GM23338 (cell line): ENCODE data around the gene TANGO6. TPM values are rescaled to one million over a fixed set of nuclear protein-coding genes. Genes with fewer than 3 reads are reported as not detected.

ENCODE experiments used
- ATAC-seq: fragments of 200-7000 bp; cut with Tn5 transposase; 3 replicates; pipeline ENCODE4 v1.9.1; 2020
- DNase-seq: peaks from one replicate; pipeline ENCODE4 v3.0.0-alpha.2; 2015; ENCODE audit warnings: low spot score
- H2AFZ ChIP-seq: fragments of 200-600 bp; sonication (generic); 2 replicates; pipeline ENCODE4 v1.8.0; 2016; ENCODE audit warnings: antibody characterized with exemption, mild to moderate bottlenecking, moderate library complexity
- H3F3A ChIP-seq: fragments of 200-600 bp; sonication (generic); replicated peaks from 2 replicates; pipeline ENCODE4 v1.8.0; 2017; ENCODE audit warnings: antibody characterized with exemption, mixed run types, low read depth
- H3K27ac ChIP-seq: fragments of 200-600 bp; sonication (generic); 2 replicates; pipeline ENCODE4 v1.6.1; 2016; ENCODE audit warnings: low read depth
- H3K27me3 ChIP-seq: fragments of 200-600 bp; sonication (generic); 2 replicates; pipeline ENCODE4 v1.8.0; 2016; ENCODE audit warnings: mild to moderate bottlenecking, mixed run types, moderate library complexity; ENCODE audit not compliant: insufficient read depth
- H3K36me3 ChIP-seq: fragments of 200-600 bp; sonication (generic); 2 replicates; pipeline ENCODE4 v1.8.0; 2016; ENCODE audit warnings: mild to moderate bottlenecking; ENCODE audit not compliant: insufficient read depth
- H3K4me1 ChIP-seq: fragments of 200-600 bp; sonication (generic); 2 replicates; pipeline ENCODE4 v1.8.0; 2016; ENCODE audit warnings: mild to moderate bottlenecking, moderate library complexity; ENCODE audit not compliant: insufficient read depth
- H3K4me2 ChIP-seq: fragments of 200-600 bp; sonication (generic); 2 replicates; pipeline ENCODE4 v1.7.1; 2017; ENCODE audit warnings: mixed run types
- H3K4me3 ChIP-seq: fragments of 200-600 bp; sonication (generic); 2 replicates; pipeline ENCODE4 v1.6.1; 2016; ENCODE audit warnings: mixed run types
- H3K79me2 ChIP-seq: fragments of 200-600 bp; sonication (generic); replicated peaks from 2 replicates; pipeline ENCODE4 v1.8.0; 2017; ENCODE audit warnings: mild to moderate bottlenecking; ENCODE audit not compliant: insufficient read depth
- H3K9me2 ChIP-seq: fragments of 200-600 bp; sonication (generic); 2 replicates; pipeline ENCODE4 v1.8.0; 2017; ENCODE audit not compliant: insufficient read depth
- H4K20me1 ChIP-seq: fragments of 200-600 bp; sonication (generic); replicated peaks from 2 replicates; pipeline ENCODE4 v1.8.0; 2017; ENCODE audit warnings: mild to moderate bottlenecking; ENCODE audit not compliant: insufficient read depth
- H3K27ac Mint-ChIP-seq: 2 replicates; pipeline ENCODE4 v1.8.0; 2020; ENCODE audit warnings: inconsistent platforms, mild to moderate bottlenecking, moderate library complexity, mixed read lengths
- H3K27me3 Mint-ChIP-seq: 3 replicates; pipeline ENCODE4 v1.8.0; 2022; ENCODE audit warnings: low read depth, mild to moderate bottlenecking, moderate library complexity, mixed read lengths, inconsistent platforms; ENCODE audit not compliant: insufficient read depth, poor library complexity
- H3K36me3 Mint-ChIP-seq: 3 replicates; pipeline ENCODE4 v1.8.0; 2021; ENCODE audit warnings: low read depth, mild to moderate bottlenecking, inconsistent platforms, moderate library complexity, mixed read lengths
- H3K4me1 Mint-ChIP-seq: 3 replicates; pipeline ENCODE4 v1.8.0; 2020; ENCODE audit warnings: mild to moderate bottlenecking, inconsistent platforms, mixed read lengths
- H3K4me3 Mint-ChIP-seq: 3 replicates; pipeline ENCODE4 v1.8.0; 2021; ENCODE audit warnings: moderate library complexity, mild to moderate bottlenecking, inconsistent platforms, mixed read lengths
- H3K9me3 Mint-ChIP-seq: 3 replicates; pipeline ENCODE4 v1.8.0; 2020; ENCODE audit warnings: moderate library complexity, mild to moderate bottlenecking, inconsistent platforms, mixed read lengths
- EZH2 ChIP-seq: fragments of 200-600 bp; sonication (generic); IDR thresholded peaks from one replicate; pipeline ENCODE4 v1.8.0; 2017; ENCODE audit warnings: antibody characterized with exemption, mild to moderate bottlenecking, low read depth; ENCODE audit not compliant: unreplicated experiment
- EZH2phosphoT487 ChIP-seq: fragments of 200-600 bp; sonication (generic); IDR thresholded peaks from one replicate; pipeline ENCODE4 v1.8.1; 2018; ENCODE audit warnings: antibody characterized with exemption; ENCODE audit not compliant: unreplicated experiment
- NANOG ChIP-seq: IDR thresholded peaks from 2 replicates; pipeline ENCODE4 v1.6.1; 2016; ENCODE audit warnings: antibody characterized with exemption, borderline replicate concordance
- POLR2AphosphoS5 ChIP-seq: IDR thresholded peaks from 2 replicates; pipeline ENCODE4 v1.6.1; 2016; ENCODE audit warnings: antibody characterized with exemption, low read depth
- ZNF114 ChIP-seq: fragments of 250-450 bp; sonication (Bioruptor Pico); IDR thresholded peaks from 2 replicates; pipeline ENCODE4 v1.5.0; 2020; ENCODE audit warnings: mild to moderate bottlenecking, moderate library complexity
- ZNF331 ChIP-seq: fragments of 250-450 bp; sonication (Bioruptor Pico); IDR thresholded peaks from 2 replicates; pipeline ENCODE4 v1.5.0; 2020; ENCODE audit warnings: low read depth, mild to moderate bottlenecking, moderate library complexity
- polyA plus RNA-seq: library from polyadenylated mRNA; unstranded; fragments of >200 nt; fragmentation: Nextera tagmentation; extraction: Ambion mirVana; gene quantifications from 2 replicates; pipeline ENCODE4 v1.2.1, GENCODE V29; 2016
- total RNA-seq: library from RNA; depleted of rRNA; stranded (reverse); fragments of >200 nt; shearing (Covaris generic); gene quantifications from 2 replicates; pipeline ENCODE4 v1.2.3, GENCODE V29; 2014
- TF ChIP-seq, protein P1 (sequence below): fragments of 250-450 bp; sonication (Bioruptor Pico); IDR thresholded peaks from 2 replicates; pipeline ENCODE4 v1.5.0; 2020; ENCODE audit warnings: mild to moderate bottlenecking, moderate library complexity
- TF ChIP-seq, protein P2 (sequence below): IDR thresholded peaks from 2 replicates; pipeline ENCODE4 v1.6.1; 2016; ENCODE audit warnings: antibody characterized with exemption
- TF ChIP-seq, protein P3 (sequence below), 2 experiments: fragments of 200-600 bp in 1 of 2; sonication (generic) in 1 of 2; conservative IDR thresholded peaks; 2 replicates each; pipeline versions ENCODE4 v1.5.1 to v1.6.1; 2016 to 2017; ENCODE audit warnings: antibody characterized with exemption in 2 of 2, low read depth in 2 of 2, mild to moderate bottlenecking in 2 of 2, moderate library complexity in 1 of 2

TANGO6 gene
- total and polyA plus RNA-seq, 2 experiments from 2014 or later, result 7.2 to 23.2 TPM

DNA sequence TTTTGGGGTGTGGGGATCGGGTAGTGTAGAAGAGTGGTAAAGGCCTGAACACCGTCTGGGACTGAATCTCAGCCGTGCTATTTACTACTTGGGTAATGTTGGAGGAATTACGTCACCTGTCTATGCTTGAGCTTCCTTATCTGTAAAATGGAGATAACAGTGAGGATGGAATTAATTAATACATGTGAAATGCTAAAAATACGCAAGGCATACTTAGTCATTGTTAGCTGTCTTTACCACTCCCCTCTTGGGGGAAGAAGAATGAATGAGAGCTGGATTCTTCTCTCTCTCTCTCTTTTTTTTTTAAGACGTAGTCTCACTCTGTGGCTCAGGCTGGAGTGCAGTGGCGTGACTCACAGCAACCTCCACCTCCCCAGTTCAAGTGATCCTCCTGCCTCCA, 41.1 kb upstream of the TANGO6 start:
- Histone ChIP-seq H3K4me2 (no peak overlapping the region), H3K36me3 (peaks cover 9% of the 10 kb centered on the region; the same call in 1 of the 2 replicates), H2AFZ (no peak overlapping the region), H3K4me3 (no peak overlapping the region), H3K79me2 (peaks cover 38% of the 10 kb centered on the region), H3K27ac (no peak overlapping the region), H3K27me3 (no peaks in the 10 kb centered on the region), H3F3A (no peaks in the 10 kb centered on the region), H3K4me1 (peaks cover 30% of the 10 kb centered on the region), H4K20me1 (peaks cover 5% of the 10 kb centered on the region; the same call in 1 of the 2 replicates), H3K9me2 (no peaks in the 10 kb centered on the region)
- no peak for TF ChIP-seq NANOG
- no peak for TF ChIP-seq ZNF331
- no peak for TF ChIP-seq EZH2
- no peak for TF ChIP-seq POLR2AphosphoS5
- no peak for DNase-seq
- ATAC-seq, result no peak
- Mint-ChIP-seq H3K4me3 (no peak overlapping the region), H3K36me3 (peaks cover 47% of the 10 kb centered on the region), H3K9me3 (no peaks in the 10 kb centered on the region), H3K4me1 (peaks cover 37% of the 10 kb centered on the region), H3K27ac (no peak overlapping the region), H3K27me3 (peaks cover 6% of the 10 kb centered on the region)

DNA sequence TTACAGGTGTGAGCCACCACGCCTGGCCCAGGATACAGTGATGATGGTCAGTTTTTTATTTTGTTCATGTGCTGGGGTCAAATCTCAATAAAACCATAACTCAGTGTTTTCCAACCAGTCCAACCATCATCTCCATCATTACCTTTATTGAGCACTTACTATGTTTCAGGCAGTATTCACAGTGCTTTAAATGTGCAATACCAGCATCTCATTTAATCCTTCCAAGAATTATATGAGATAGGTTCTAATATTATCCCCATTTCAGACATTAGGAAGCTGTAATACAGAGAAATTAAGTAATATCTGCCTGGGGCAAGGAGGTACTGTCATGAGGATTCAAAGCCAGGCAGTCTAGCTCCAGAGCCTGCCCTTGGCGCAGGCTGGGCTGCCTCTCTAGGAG, 36.9 kb upstream of the TANGO6 start:
- no peak overlapping the region for H3K4me3 Mint-ChIP-seq
- Histone ChIP-seq H3K27ac (no peak overlapping the region), H3K4me3 (no peak overlapping the region), H3K36me3 (peaks cover 35% of the 10 kb centered on the region), H3K4me1 (peaks cover 11% of the 10 kb centered on the region), H3K4me2 (no peak overlapping the region), H3K79me2 (peaks cover 26% of the 10 kb centered on the region), H2AFZ (no peak overlapping the region), H3F3A (no peaks in the 10 kb centered on the region), H3K27me3 (no peaks in the 10 kb centered on the region), H4K20me1 (peaks cover 9% of the 10 kb centered on the region; the same call in 1 of the 2 replicates), H3K9me2 (no peaks in the 10 kb centered on the region)
- peaks cover 15% of the 10 kb centered on the region for H3K4me1 Mint-ChIP-seq
- no peak for TF ChIP-seq EZH2phosphoT487
- ATAC-seq, result no peak
- no peak overlapping the region for H3K27ac Mint-ChIP-seq
- no peaks in the 10 kb centered on the region for H3K9me3 Mint-ChIP-seq
- peaks cover 81% of the 10 kb centered on the region for H3K36me3 Mint-ChIP-seq
- peaks cover 1% of the 10 kb centered on the region for H3K27me3 Mint-ChIP-seq
- no peak for DNase-seq

DNA sequence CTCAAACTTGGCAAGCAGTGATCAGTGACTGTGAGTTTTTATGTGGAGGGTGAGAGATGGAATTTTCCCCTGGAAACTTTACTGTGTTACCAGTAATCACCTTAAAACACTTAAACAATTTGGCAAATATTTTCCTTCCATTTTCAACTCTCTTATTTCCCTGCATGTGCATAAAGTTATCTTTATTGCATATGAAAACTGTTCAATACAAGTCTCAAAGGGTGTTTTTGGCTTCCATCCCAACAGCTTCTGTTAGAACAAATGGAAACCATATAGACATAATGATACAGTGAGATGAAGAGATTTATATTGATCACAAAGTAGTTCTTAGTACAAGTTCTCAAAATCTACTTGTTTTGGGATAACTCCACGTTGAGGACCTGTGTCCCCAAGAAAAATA, 36.4 kb upstream of the TANGO6 start:
- Mint-ChIP-seq H3K4me3 (no peak overlapping the region), H3K36me3 (peaks cover 81% of the 10 kb centered on the region), H3K9me3 (no peaks in the 10 kb centered on the region), H3K27ac (no peak overlapping the region), H3K4me1 (peaks cover 15% of the 10 kb centered on the region), H3K27me3 (peaks cover 1% of the 10 kb centered on the region)
- DNase-seq (no peak), ATAC-seq (no peak)
- H3K4me3 ChIP-seq, result no peak overlapping the region
- H2AFZ ChIP-seq, result no peak overlapping the region
- peaks cover 11% of the 10 kb centered on the region for H3K4me1 ChIP-seq
- no peaks in the 10 kb centered on the region for H3K9me2 ChIP-seq
- no peaks in the 10 kb centered on the region for H3K27me3 ChIP-seq
- H3F3A ChIP-seq, result peaks cover under 1% of the 10 kb centered on the region; the same call in 1 of the 2 replicates
- H3K27ac ChIP-seq, result no peak overlapping the region; the same call in 1 of the 2 replicates
- peaks cover 36% of the 10 kb centered on the region for H3K36me3 ChIP-seq
- peaks cover 9% of the 10 kb centered on the region; the same call in 1 of the 2 replicates for H4K20me1 ChIP-seq
- peaks cover 26% of the 10 kb centered on the region for H3K79me2 ChIP-seq
- no peak overlapping the region for H3K4me2 ChIP-seq
- TF ChIP-seq, protein P1, sequence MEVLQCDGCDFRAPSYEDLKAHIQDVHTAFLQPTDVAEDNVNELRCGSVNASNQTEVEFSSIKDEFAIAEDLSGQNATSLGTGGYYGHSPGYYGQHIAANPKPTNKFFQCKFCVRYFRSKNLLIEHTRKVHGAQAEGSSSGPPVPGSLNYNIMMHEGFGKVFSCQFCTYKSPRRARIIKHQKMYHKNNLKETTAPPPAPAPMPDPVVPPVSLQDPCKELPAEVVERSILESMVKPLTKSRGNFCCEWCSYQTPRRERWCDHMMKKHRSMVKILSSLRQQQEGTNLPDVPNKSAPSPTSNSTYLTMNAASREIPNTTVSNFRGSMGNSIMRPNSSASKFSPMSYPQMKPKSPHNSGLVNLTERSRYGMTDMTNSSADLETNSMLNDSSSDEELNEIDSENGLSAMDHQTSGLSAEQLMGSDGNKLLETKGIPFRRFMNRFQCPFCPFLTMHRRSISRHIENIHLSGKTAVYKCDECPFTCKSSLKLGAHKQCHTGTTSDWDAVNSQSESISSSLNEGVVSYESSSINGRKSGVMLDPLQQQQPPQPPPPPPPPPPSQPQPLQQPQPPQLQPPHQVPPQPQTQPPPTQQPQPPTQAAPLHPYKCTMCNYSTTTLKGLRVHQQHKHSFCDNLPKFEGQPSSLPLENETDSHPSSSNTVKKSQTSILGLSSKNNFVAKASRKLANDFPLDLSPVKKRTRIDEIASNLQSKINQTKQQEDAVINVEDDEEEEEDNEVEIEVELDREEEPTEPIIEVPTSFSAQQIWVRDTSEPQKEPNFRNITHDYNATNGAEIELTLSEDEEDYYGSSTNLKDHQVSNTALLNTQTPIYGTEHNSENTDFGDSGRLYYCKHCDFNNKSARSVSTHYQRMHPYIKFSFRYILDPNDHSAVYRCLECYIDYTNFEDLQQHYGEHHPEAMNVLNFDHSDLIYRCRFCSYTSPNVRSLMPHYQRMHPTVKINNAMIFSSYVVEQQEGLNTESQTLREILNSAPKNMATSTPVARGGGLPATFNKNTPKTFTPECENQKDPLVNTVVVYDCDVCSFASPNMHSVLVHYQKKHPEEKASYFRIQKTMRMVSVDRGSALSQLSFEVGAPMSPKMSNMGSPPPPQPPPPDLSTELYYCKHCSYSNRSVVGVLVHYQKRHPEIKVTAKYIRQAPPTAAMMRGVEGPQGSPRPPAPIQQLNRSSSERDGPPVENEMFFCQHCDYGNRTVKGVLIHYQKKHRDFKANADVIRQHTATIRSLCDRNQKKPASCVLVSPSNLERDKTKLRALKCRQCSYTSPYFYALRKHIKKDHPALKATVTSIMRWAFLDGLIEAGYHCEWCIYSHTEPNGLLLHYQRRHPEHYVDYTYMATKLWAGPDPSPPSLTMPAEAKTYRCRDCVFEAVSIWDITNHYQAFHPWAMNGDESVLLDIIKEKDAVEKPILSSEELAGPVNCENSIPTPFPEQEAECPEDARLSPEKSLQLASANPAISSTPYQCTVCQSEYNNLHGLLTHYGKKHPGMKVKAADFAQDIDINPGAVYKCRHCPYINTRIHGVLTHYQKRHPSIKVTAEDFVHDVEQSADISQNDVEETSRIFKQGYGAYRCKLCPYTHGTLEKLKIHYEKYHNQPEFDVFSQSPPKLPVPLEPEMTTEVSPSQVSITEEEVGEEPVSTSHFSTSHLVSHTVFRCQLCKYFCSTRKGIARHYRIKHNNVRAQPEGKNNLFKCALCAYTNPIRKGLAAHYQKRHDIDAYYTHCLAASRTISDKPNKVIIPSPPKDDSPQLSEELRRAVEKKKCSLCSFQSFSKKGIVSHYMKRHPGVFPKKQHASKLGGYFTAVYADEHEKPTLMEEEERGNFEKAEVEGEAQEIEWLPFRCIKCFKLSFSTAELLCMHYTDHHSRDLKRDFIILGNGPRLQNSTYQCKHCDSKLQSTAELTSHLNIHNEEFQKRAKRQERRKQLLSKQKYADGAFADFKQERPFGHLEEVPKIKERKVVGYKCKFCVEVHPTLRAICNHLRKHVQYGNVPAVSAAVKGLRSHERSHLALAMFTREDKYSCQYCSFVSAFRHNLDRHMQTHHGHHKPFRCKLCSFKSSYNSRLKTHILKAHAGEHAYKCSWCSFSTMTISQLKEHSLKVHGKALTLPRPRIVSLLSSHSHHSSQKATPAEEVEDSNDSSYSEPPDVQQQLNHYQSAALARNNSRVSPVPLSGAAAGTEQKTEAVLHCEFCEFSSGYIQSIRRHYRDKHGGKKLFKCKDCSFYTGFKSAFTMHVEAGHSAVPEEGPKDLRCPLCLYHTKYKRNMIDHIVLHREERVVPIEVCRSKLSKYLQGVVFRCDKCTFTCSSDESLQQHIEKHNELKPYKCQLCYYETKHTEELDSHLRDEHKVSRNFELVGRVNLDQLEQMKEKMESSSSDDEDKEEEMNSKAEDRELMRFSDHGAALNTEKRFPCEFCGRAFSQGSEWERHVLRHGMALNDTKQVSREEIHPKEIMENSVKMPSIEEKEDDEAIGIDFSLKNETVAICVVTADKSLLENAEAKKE (CRISPR knock-in tag), result no peak
- TF ChIP-seq ZNF114 (no peak), EZH2 (no peak)
- TF ChIP-seq, protein P2, sequence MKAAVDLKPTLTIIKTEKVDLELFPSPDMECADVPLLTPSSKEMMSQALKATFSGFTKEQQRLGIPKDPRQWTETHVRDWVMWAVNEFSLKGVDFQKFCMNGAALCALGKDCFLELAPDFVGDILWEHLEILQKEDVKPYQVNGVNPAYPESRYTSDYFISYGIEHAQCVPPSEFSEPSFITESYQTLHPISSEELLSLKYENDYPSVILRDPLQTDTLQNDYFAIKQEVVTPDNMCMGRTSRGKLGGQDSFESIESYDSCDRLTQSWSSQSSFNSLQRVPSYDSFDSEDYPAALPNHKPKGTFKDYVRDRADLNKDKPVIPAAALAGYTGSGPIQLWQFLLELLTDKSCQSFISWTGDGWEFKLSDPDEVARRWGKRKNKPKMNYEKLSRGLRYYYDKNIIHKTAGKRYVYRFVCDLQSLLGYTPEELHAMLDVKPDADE, result no peak
- TF ChIP-seq, protein P3, sequence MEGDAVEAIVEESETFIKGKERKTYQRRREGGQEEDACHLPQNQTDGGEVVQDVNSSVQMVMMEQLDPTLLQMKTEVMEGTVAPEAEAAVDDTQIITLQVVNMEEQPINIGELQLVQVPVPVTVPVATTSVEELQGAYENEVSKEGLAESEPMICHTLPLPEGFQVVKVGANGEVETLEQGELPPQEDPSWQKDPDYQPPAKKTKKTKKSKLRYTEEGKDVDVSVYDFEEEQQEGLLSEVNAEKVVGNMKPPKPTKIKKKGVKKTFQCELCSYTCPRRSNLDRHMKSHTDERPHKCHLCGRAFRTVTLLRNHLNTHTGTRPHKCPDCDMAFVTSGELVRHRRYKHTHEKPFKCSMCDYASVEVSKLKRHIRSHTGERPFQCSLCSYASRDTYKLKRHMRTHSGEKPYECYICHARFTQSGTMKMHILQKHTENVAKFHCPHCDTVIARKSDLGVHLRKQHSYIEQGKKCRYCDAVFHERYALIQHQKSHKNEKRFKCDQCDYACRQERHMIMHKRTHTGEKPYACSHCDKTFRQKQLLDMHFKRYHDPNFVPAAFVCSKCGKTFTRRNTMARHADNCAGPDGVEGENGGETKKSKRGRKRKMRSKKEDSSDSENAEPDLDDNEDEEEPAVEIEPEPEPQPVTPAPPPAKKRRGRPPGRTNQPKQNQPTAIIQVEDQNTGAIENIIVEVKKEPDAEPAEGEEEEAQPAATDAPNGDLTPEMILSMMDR (conservative IDR thresholded peaks at IDR 0.05; ENCODE audit: low read depth in 2 of 2), result no peak
